ES-I3 (cell line): Measurements from ENCODE around the gene RBBP4.
"Not testable (repeated sequence)": the region's sequence is repeated elsewhere in the genome, so short reads cannot be mapped to it uniquely, and the experiment has no call there.

ENCODE experiments used
- H3K36me3 ChIP-seq: 2 replicates; pipeline ENCODE4 v1.6.1; 2013; ENCODE audit warnings: mild to moderate bottlenecking, low read length, control low read depth, moderate library complexity; ENCODE audit not compliant: insufficient read depth
- H3K4me1 ChIP-seq: 2 replicates; pipeline ENCODE4 v1.6.1; 2013; ENCODE audit warnings: mild to moderate bottlenecking, control low read depth, low read length; ENCODE audit not compliant: insufficient read depth
- H3K9ac ChIP-seq: 2 replicates; pipeline ENCODE4 v1.6.1; 2013; ENCODE audit warnings: low read depth, mild to moderate bottlenecking, low read length, moderate library complexity
- H3K9me3 ChIP-seq: 2 replicates; pipeline ENCODE4 v1.6.1; 2013; ENCODE audit warnings: mild to moderate bottlenecking, low read length, moderate library complexity; ENCODE audit not compliant: control insufficient read depth, insufficient read depth

RBBP4 gene

DNA sequence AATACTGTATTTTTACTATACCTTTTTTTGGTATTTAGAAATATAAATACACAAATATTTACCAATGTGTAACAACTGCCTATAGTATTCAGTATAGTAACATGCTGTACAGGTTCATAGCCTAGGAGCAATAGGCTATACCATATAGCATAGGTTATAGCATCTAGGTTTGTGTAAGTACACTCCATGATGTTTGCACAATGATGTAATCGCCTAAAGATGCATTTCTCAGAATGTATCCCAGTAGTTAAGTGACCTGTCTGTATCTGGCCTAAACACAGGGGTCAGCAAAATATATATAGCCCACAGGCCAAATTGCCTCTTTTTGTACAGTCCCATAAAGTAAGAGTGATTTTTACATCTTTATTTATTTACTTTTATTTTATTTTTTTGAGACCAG is 24.8 kb upstream of the RBBP4 start:
- Histone ChIP-seq H3K9me3 (no peaks in the 10 kb centered on the region), H3K36me3 (peaks cover 3% of the 10 kb centered on the region; the same call in 1 of the 2 replicates), H3K4me1 (no peaks in the 10 kb centered on the region), H3K9ac (no peak overlapping the region)

DNA sequence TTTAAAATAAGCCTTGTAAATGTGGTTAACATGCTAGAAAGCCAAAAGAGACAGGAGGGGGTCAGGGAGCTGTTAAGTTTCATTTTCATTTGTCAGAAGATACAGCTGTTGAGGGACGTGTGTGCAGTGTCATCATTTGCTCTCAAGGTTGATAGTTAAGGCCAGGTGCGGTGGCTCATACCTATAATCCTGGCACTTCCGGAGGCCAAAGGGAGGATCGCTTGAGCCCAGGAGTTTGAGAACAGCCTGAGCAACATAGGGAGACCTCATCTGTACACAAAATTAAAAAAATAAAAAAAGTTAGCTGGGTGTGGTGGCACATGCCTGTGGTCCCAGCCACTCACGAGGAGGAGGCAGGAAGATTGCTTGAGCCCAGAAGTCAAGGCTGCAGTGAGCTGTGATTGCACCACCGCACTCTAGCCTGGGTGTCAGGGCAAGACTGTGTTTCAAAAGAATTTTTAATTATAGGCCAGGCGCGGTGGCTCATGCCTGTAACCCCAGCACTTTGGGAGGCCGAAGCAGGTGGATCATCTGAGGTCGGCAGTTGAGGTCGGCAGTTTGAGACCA is 23.3 kb upstream of the RBBP4 start:
- Histone ChIP-seq H3K9ac (no peak overlapping the region), H3K9me3 (no peaks in the 10 kb centered on the region), H3K36me3 (peaks cover 3% of the 10 kb centered on the region; the same call in 1 of the 2 replicates), H3K4me1 (peaks cover 5% of the 10 kb centered on the region)

DNA sequence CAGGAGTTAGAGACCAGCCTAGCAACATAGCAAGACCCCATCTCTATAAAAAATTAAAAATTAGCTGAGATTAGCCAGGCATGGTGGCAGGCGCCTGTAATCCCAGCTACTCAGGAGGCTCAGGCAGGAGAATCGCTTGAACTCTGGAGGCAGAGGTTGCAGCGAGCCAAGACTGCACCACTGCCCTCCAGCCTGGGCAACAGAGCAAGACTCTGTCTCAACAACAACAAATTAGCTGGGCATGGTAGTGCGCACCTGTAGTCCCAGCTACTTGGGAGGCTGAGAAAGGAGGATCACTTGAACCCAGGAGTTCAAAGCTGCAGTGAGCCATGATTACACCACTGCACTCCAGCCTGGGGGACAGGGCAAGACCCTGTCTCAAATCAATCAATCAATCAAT is 20.8 kb upstream of the RBBP4 start:
- peaks cover 12% of the 10 kb centered on the region for H3K4me1 ChIP-seq
- not testable (repeated sequence) for H3K36me3 ChIP-seq, H3K9me3 ChIP-seq, H3K9ac ChIP-seq

DNA sequence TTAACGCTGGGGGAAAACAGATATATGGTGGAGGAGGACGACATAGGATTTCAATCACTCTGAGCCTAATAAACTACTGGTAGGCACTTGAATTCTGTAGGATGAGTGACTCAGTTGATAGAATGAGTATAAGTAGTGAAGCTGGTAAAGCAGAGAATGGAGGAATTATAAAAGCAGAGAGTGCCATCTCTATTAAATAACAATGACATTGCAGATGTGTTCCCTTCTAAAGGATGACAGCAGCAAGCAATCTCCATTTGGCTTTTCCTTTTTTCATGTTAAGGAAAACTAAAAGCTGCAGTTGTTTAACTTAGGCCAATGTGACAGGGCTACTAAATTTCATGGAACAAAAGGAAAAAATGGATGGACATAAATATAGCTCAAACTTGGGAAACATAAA is 18.2 kb upstream of the RBBP4 start:
- Histone ChIP-seq H3K9me3 (no peaks in the 10 kb centered on the region), H3K4me1 (peaks cover 26% of the 10 kb centered on the region), H3K36me3 (no peaks in the 10 kb centered on the region; the same call in 1 of the 2 replicates), H3K9ac (no peak overlapping the region; the same call in 1 of the 2 replicates)

- Histone ChIP-seq H3K9me3 (no peaks in the 10 kb centered on the region), H3K9ac (no peak overlapping the region), H3K36me3 (no peaks in the 10 kb centered on the region; the same call in 1 of the 2 replicates), H3K4me1 (peaks cover 28% of the 10 kb centered on the region)
Observed at GRCh38 chr1:32635508-32636277, 15.3 kb upstream of the RBBP4 start.

- Histone ChIP-seq H3K9ac (no peak overlapping the region), H3K9me3 (no peaks in the 10 kb centered on the region), H3K4me1 (peaks cover 32% of the 10 kb centered on the region), H3K36me3 (no peaks in the 10 kb centered on the region; the same call in 1 of the 2 replicates)
Observed at GRCh38 chr1:32636914-32637645, 13.9 kb upstream of the RBBP4 start.

DNA sequence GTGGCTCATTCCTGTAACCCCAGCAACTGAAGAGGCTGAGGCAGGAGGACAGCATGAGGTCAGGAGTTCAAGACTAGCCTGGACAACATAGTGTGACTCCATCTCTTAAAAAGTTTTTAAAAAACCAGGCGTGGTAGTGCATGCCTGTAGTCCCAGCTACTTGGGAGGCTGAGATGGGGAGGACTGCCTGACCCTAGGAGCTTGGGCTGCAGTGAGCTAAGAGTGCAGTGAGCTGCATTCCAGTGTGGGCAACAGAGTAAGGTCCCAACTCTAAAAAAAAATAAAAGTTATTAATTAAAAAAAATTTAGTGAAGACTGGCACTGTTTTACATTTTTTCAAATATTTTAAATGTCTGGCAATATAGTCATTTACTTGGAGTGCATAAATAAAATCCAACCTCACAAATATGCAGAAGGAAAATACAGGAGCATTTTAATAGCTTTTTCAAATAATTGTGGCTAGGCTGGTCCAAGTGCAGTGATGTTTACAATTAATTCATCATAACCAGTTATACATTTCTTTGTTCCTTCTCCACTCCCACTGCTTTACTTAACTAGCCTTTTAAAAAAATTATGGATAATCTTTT is 11.4 kb upstream of the RBBP4 start:
- Histone ChIP-seq H3K4me1 (peaks cover 20% of the 10 kb centered on the region; the same call in 1 of the 2 replicates), H3K36me3 (no peaks in the 10 kb centered on the region; the same call in 1 of the 2 replicates), H3K9me3 (no peaks in the 10 kb centered on the region), H3K9ac (no peak overlapping the region)

- not testable (repeated sequence) for H3K36me3 ChIP-seq, H3K9ac ChIP-seq, H3K9me3 ChIP-seq
- H3K4me1 ChIP-seq = peaks cover 16% of the 10 kb centered on the region; the same call in 1 of the 2 replicates
Observed at GRCh38 chr1:32642292-32642827, 8.6 kb upstream of the RBBP4 start.

GRCh38 chr1:32644426-32644825 is 6.6 kb upstream of the RBBP4 start:
- 0 out of 2 replicates have a peak, but pooled peaks cover 9% of the 10 kb centered on the region for H3K4me1 ChIP-seq

GRCh38 chr1:32647308-32648134 is 3.5 kb upstream of the RBBP4 start:
- H3K9ac ChIP-seq = no peak overlapping the region
- no peaks in the 10 kb centered on the region; the same call in 1 of the 2 replicates for H3K36me3 ChIP-seq
- no peaks in the 10 kb centered on the region for H3K9me3 ChIP-seq
- 0 out of 2 replicates have a peak, but pooled peaks cover 6% of the 10 kb centered on the region for H3K4me1 ChIP-seq

More at GRCh38 chr1:32644426-32644825, 6.6 kb upstream of the RBBP4 start:
- Histone ChIP-seq H3K36me3 (no peaks in the 10 kb centered on the region; the same call in none of the 2 replicates), H3K9ac (no peak overlapping the region), H3K9me3 (no peaks in the 10 kb centered on the region)

DNA sequence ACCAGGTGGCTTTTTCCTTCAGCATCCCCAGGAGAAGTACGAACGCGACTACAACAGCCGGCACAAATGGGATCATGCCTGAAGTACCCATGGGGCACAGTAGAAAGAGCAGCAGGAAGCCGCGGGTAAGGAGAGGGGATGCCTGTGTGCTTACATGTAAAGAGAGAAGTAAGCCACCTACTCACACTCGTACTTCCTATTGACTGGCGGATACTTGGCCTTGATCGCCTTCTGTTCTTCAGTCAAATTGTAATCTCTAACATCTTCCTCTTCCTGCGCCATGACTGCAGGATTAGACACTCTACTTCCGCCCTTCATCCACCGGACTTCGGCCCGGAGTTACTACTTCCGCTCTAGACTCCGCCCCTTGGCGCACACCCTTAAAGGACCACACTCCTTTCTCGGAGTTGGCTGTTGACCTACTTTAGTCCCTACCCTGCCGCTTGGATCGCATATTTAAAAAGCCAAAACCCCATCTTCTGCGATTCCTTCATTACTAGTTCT is 708 bp upstream of the RBBP4 start, which contains the start of gene ZBTB8OS:
ZBTB8OS (minus strand) TSS at position 303 of the 504 bp plus-strand sequence; CDS start at position 282, 21 bp downstream.
- Histone ChIP-seq H3K9me3 (no peaks in the 10 kb centered on the region), H3K9ac (peak within 1 kb of the TSS; percentile 100), H3K36me3 (peaks cover 10% of the 10 kb centered on the region), H3K4me1 (0 out of 2 replicates have a peak, but pooled peaks cover 2% of the 10 kb centered on the region)

DNA sequence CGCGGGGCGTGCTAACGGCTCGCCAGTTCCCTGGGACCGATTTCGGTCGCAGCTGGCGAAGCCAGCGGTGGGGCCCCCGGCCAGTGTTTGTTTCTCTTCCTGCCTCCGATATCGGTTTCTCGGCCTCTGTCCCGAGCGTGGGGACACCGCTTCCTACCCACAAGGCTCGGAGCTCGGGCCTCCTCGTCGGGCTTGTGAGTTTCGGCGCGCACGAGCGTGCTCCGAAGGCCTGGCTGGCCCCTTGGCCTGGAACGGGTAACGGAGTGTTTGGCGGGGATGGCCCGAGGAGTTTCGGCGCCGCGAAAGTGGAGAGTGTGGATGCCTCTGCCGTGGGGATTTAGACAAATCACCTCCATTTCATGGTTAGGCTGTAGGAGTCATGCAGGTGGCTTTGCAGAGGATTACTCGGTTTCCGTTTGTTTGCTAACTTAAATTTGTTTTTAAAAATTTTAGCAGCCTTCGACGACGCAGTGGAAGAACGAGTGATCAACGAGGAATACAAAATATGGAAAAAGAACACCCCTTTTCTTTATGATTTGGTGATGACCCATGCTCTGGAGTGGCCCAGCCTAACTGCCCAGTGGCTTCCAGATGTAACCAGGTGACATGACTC is 559 bp downstream of the RBBP4 start:
- Histone ChIP-seq H3K4me1 (no peaks in the 10 kb centered on the region), H3K9ac (peak overlapping the region; percentile 91), H3K9me3 (no peaks in the 10 kb centered on the region), H3K36me3 (peaks cover 10% of the 10 kb centered on the region)
